ENCODE results near the gene FOS. TPM values are rescaled to one million over a fixed set of nuclear protein-coding genes. Genes with fewer than 3 reads are reported as not detected.

The FOS gene
- total and polyA plus RNA-seq, 2 of the 13 experiments (the other 11 are each of a cell fraction or from before 2014, with no cell fraction given) = 15.9 to 24.2 TPM

DNA sequence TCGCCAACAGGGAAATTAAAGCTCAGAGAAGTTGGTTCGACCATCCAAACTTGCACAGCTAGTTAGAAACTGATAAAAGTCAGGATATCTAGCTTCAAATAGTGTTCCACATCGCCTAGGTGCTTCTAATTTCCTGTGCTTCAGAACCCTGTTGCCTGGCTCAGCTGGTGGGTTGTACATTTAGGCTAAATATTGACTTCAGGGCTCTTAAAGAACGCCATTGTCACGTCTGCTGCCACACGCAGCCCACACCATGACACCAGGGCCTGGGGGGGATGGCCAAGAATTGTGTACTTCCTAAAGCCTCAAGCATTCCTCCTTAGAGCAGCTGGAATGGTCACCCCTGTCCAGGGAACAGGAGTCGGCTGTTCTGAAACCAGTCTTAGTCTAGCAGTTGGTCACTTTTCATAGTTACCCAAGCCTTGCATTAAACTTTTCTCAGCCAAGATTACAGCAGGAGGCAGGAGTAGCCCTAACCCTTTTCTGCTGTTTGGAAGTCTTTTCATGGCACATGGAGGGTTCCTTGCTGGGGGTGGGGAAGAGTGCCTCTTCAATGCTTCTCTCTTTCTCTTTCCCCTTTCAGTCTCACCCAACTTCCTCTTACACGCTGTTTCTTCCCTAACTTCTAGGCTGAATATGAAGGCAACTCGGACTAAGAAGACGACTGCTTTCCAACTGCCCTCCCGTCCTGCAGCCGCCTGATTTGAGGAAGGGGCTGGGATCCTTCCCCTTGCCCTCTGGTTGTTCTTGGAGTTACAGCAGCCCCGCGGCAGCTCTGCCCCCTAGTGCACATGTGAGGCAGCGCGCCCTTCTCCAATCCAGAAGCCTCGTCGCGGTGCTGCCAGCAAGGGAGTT, 17.1 kb downstream of the FOS start (continued):
- TF ChIP-seq AKAP8 (CRISPR knock-in tag; IDR thresholded peaks at IDR 0.05) (no peak), RARG (CRISPR knock-in tag; IDR thresholded peaks at IDR 0.05; ENCODE audit: low read depth) (no peak), ZNF775 (CRISPR knock-in tag; IDR thresholded peaks at IDR 0.05; ENCODE audit: borderline replicate concordance) (peak; percentile 36; the same call in 1 of the 2 replicates), KAT8 (CRISPR knock-in tag; IDR thresholded peaks at IDR 0.05) (peak; percentile 38; the same call in 1 of the 2 replicates), ELF3 (CRISPR knock-in tag; IDR thresholded peaks at IDR 0.05) (no peak), NONO (IDR thresholded peaks at IDR 0.05) (no peak), NONO (CRISPR knock-in tag; conservative IDR thresholded peaks at IDR 0.05) (no peak)
- TF ChIP-seq, protein P1, sequence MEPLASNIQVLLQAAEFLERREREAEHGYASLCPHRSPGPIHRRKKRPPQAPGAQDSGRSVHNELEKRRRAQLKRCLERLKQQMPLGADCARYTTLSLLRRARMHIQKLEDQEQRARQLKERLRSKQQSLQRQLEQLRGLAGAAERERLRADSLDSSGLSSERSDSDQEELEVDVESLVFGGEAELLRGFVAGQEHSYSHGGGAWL (CRISPR knock-in tag; IDR thresholded peaks at IDR 0.05) = 0 out of 2 replicates have a peak, but pooled peaks have one; percentile 16

DNA sequence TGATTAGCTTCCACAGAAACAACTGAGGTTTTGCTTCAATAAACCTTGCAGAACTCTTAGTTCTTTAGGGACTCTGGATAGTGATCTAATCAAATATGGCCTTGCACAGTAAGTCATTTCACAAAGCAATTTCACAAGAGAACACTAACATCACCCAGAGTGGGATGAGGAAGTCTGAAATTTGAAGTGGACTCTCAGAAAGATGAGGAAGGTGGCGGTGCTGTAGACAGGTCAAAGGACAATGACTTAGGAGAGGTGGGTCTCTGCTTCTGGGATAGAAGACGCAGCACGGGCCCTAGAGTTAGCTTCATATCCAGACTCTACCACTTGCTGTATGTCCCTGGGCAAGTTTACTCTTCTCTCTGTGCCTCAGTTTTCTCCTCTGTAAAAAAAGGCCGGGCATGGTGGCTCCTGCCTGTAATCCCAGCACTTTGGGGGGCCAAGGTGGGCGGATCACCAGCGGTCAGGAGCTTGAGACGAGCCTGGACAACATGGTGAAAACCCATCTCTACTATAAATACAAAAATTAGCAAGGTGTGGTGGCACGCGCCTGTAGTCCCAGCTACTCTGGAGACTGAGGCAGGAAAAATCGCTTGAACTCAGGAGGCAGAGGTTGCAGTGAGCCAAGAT, 18.9 kb downstream of the FOS start:
- no peak overlapping the region for H3K4me2 ChIP-seq (ENCODE audit: low read depth, low read length)
- peaks cover 1 to 6% of the 10 kb centered on the region in 2 experiments; a peak in 2 of 5 replicates for H3K27me3 ChIP-seq (ENCODE audit: control insufficient read depth in 1 of 2, insufficient read depth in 2 of 2, low read length in 2 of 2)
- H4K20me1 ChIP-seq (ENCODE audit: insufficient read depth, low read length) = no peaks in the 10 kb centered on the region
- no peak overlapping the region for H3K9ac ChIP-seq (ENCODE audit: insufficient read depth, low read depth, low read length)
- TF ChIP-seq NPAS2 (CRISPR knock-in tag; IDR thresholded peaks at IDR 0.05; ENCODE audit: borderline replicate concordance) (no peak), HMGA1 (CRISPR knock-in tag; conservative IDR thresholded peaks at IDR 0.05) (no peak), ZSCAN20 (CRISPR knock-in tag; IDR thresholded peaks at IDR 0.05; ENCODE audit: borderline replicate concordance) (no peak), RBM22 (optimal IDR thresholded peaks at IDR 0.05; ENCODE audit: low read length) (no peak), ZIK1 (CRISPR knock-in tag; IDR thresholded peaks at IDR 0.05; ENCODE audit: borderline replicate concordance, low read depth) (no peak), PRPF4 (IDR thresholded peaks at IDR 0.05; ENCODE audit: low read depth, low read length, poor library complexity, severe bottlenecking) (no peak), SRY (CRISPR knock-in tag; IDR thresholded peaks at IDR 0.05) (no peak), TIGD3 (CRISPR knock-in tag; IDR thresholded peaks at IDR 0.05; ENCODE audit: borderline replicate concordance) (no peak)
- POLR2A ChIA-PET = interaction anchor here (0.5 to 0.6 kb wide), 2 partner anchors 62 to 154 kb away, joined by 3 read pairs; no protein-coding TSS in a partner anchor
- no peak for FAIRE-seq
- H3K36me3 ChIP-seq (replicated peaks in 1 of 2; ENCODE audit: control insufficient read depth in 1 of 2, insufficient read depth in 2 of 2, low read length in 2 of 2) = no peaks in the 10 kb centered on the region
- no peak overlapping the region for H3K27ac ChIP-seq (ENCODE audit: extremely low read length, insufficient read depth, low read length)
- 58% methylated on average over 10 of the region's 10 CpGs for WGBS (ENCODE audit: low lambda C conversion rate)
- no peaks in the 10 kb centered on the region for H3K79me2 ChIP-seq (ENCODE audit: insufficient read depth, low read length)
- no peak overlapping the region for H2AFZ ChIP-seq (ENCODE audit: low read length)
- H3K4me1 ChIP-seq (ENCODE audit: insufficient read depth, low read length) = peaks cover 74% of the 10 kb centered on the region
- DNase-seq (ENCODE audit: low spot score) = no peak
- BruUV-seq (replicated peaks) = no TSS peak
- no peak overlapping the region for H3K4me3 ChIP-seq (replicated peaks in 1 of 3; ENCODE audit: insufficient read depth in 1 of 3, low read depth in 2 of 3, low read length in 3 of 3)
- in situ Hi-C loops (cut with HindIII; ENCODE audit: extremely low pct_ligation_motif_present, low pct_unique_long_range_greater_than_20kb) (loop anchor here (5.0 kb wide), 1 partner anchor 165 kb away; no protein-coding TSS in a partner anchor), intact Hi-C loops (cut with micrococcal nuclease; ENCODE audit: unreplicated experiment) (loop anchor here (2.0 kb wide), 2 partner anchors 39 to 151 kb away; no protein-coding TSS in a partner anchor)
- no peaks in the 10 kb centered on the region for H3K9me3 ChIP-seq (ENCODE audit: low read length)
- no peak for ATAC-seq
- CTCF ChIA-PET (ENCODE audit: low intra/inter-chr PET ratio, low total read pairs) = interaction anchor here (1.5 kb wide), 1 partner anchor 156 kb away, joined by 4 read pairs; no protein-coding TSS in a partner anchor
